KMS-11 (cell line): ENCODE data around the gene NUMA1.
A peak's percentile ranks its signal among the peaks of the same experiment; 100 is the strongest.

ENCODE experiments used
- H2AFZ ChIP-seq: fragments of 200-600 bp; sonication (generic); 2 replicates; pipeline ENCODE4 v1.6.1; 2016; ENCODE audit warnings: antibody characterized with exemption, mixed run types, low read depth
- H3K27ac ChIP-seq: fragments of 200-600 bp; sonication (generic); 2 replicates; pipeline ENCODE4 v1.6.1; 2016; ENCODE audit warnings: mild to moderate bottlenecking, mixed run types
- H3K27me3 ChIP-seq: fragments of 200-600 bp; sonication (generic); 2 replicates; pipeline ENCODE4 v1.6.1; 2017; ENCODE audit warnings: mild to moderate bottlenecking, low read depth, mixed run types, moderate library complexity; ENCODE audit not compliant: insufficient read depth
- H3K36me3 ChIP-seq: fragments of 200-600 bp; sonication (generic); 2 replicates; pipeline ENCODE4 v1.6.1; 2017; ENCODE audit warnings: mild to moderate bottlenecking, mixed run types; ENCODE audit not compliant: insufficient read depth
- H3K4me1 ChIP-seq: fragments of 200-600 bp; sonication (generic); 2 replicates; pipeline ENCODE4 v1.6.1; 2016; ENCODE audit warnings: mild to moderate bottlenecking, low read depth, mixed run types; ENCODE audit not compliant: poor library complexity, severe bottlenecking
- H3K4me2 ChIP-seq: fragments of 200-600 bp; sonication (generic); 2 replicates; pipeline ENCODE4 v1.7.0; 2016; ENCODE audit warnings: mild to moderate bottlenecking, mixed run types
- H3K4me3 ChIP-seq: fragments of 200-600 bp; sonication (generic); IDR thresholded peaks from 2 replicates; pipeline ENCODE4 v1.6.1; 2017; ENCODE audit warnings: low read depth, low read length, mixed read lengths; ENCODE audit not compliant: insufficient read depth
- H3K79me2 ChIP-seq: fragments of 200-600 bp; sonication (generic); 2 replicates; pipeline ENCODE4 v1.6.1; 2016; ENCODE audit warnings: low read depth, mixed run types; ENCODE audit not compliant: insufficient read depth
- H3K9ac ChIP-seq: fragments of 200-600 bp; sonication (generic); 2 replicates; pipeline ENCODE4 v1.6.1; 2016; ENCODE audit warnings: mild to moderate bottlenecking, mixed run types
- H4K20me1 ChIP-seq: fragments of 200-600 bp; sonication (generic); 2 replicates; pipeline ENCODE4 v1.6.1; 2016; ENCODE audit warnings: mild to moderate bottlenecking, mixed run types; ENCODE audit not compliant: insufficient read depth
- CTCF ChIP-seq: fragments of 200-600 bp; sonication (generic); conservative IDR thresholded peaks from 2 replicates; pipeline ENCODE4 v1.6.1; 2017; ENCODE audit warnings: low read depth, mild to moderate bottlenecking, antibody characterized with exemption, low read length, moderate library complexity, mixed read lengths

The NUMA1 gene

DNA sequence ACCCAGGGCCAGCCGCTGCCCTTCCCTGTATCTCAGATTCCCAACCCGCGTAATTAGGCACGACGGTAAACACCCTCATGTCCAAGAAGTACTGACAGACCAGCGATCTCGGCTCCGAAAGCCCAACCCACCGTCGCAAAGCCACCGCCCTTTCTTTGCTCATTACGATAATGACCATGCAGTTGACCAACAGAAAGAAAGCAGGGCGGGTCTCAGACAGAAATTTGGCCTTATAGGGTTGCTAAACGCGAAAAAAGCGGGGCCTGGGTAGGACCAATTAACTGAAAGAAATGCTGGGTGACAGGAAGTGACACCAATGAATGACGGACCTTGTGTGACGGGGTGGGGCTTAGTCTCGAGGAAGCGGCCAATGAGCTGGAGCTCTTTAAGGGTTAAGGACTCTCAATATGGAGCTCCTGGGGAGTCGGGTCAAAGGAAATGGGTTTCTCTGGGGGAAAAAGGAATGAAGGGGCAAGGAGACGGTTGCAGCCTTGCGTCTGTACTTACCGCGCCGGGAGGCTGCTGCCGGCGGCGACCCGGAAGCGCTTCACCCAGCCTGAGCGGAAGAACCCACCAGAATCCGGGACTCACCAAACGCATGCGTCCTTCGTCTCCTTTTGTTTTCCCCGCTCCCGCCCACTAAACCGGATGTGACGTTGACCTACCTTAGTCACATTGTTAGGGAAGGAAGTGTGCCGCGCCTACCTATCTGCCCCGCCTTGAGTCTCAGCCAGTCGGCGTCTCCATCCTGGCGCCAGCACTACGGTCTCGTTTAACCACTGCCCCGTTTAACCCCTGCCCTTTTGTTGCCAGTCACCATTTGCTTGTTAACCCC lies 32.0 kb upstream of the NUMA1 start, which contains the start of gene ANAPC15:
ANAPC15 (minus strand) TSS at position 553 of the 835 bp plus-strand sequence. CDS start 1,419 bp downstream, outside the sequence.
- Histone ChIP-seq H4K20me1 (no peaks in the 10 kb centered on the region), H3K27ac (peak within 1 kb of the TSS; percentile 83), H3K4me3 (no peak within 1 kb of the TSS), H3K4me1 (peaks cover 18% of the 10 kb centered on the region), H3K79me2 (no peaks in the 10 kb centered on the region), H3K9ac (peak within 1 kb of the TSS; percentile 84), H2AFZ (peak within 1 kb of the TSS; percentile 61), H3K36me3 (no peaks in the 10 kb centered on the region), H3K4me2 (peak within 1 kb of the TSS; percentile 84), H3K27me3 (no peaks in the 10 kb centered on the region)
- TF ChIP-seq CTCF, result no peak

GRCh38 chr11:72111300-72112142 lies 31.2 kb upstream of the NUMA1 start:
- Histone ChIP-seq H2AFZ (peak overlapping the region; percentile 61), H3K27me3 (no peaks in the 10 kb centered on the region), H3K4me1 (peaks cover 18% of the 10 kb centered on the region), H4K20me1 (no peaks in the 10 kb centered on the region), H3K36me3 (no peaks in the 10 kb centered on the region), H3K4me3 (no peak overlapping the region), H3K27ac (peak overlapping the region; percentile 83), H3K79me2 (no peaks in the 10 kb centered on the region), H3K9ac (peak overlapping the region; percentile 84), H3K4me2 (peak overlapping the region; percentile 84)
- no peak for TF ChIP-seq CTCF

DNA sequence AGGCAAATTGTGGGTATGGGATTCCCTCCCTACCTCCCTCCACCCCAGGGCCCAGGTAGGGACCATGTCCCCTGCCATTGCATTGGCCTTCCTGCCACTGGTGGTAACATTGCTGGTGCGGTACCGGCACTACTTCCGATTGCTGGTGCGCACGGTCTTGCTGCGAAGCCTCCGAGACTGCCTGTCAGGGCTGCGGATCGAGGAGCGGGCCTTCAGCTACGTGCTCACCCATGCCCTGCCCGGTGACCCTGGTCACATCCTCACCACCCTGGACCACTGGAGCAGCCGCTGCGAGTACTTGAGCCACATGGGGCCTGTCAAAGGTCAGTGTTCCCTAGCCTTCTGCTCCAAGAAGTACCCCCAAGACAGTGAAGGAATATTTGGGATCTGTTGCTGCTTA lies 25.5 kb upstream of the NUMA1 start, which contains the start of gene TOMT:
TOMT (plus strand) TSS at position 37 of the 400 bp plus-strand sequence; CDS start at position 65, 28 bp downstream.
- no peak within 1 kb of the TSS for H3K9ac ChIP-seq
- no peak within 1 kb of the TSS for H3K4me3 ChIP-seq
- H3K36me3 ChIP-seq, result no peaks in the 10 kb centered on the region
- no peaks in the 10 kb centered on the region for H3K27me3 ChIP-seq
- TF ChIP-seq CTCF, result no peak
- H2AFZ ChIP-seq, result no peak within 1 kb of the TSS
- H4K20me1 ChIP-seq, result no peaks in the 10 kb centered on the region
- H3K4me1 ChIP-seq, result peaks cover 11% of the 10 kb centered on the region
- H3K79me2 ChIP-seq, result peaks cover 20% of the 10 kb centered on the region; the same call in 1 of the 2 replicates
- H3K27ac ChIP-seq, result no peak within 1 kb of the TSS
- H3K4me2 ChIP-seq, result no peak within 1 kb of the TSS

DNA sequence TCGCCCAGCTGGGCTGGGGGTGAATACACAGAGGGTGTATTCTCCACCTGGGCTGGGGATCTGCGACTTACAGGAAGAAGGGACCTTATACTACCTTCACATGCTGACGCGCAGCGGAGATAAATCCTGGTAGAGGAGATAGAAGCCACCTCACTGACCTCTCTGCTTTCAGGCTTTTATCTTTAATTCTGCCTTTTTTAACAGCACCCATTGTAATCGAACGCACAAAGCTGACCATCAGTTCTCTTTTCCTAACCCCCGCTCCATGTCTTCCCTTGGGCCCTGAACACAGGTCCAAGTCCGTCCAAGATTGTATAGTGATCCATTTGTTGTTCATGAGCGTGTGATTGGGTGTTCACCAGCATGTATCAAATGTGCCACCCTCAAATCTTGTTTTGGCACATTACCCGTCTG lies 23.4 kb upstream of the NUMA1 start:
- peaks cover 11% of the 10 kb centered on the region for H3K4me1 ChIP-seq
- no peaks in the 10 kb centered on the region for H3K27me3 ChIP-seq
- H3K4me3 ChIP-seq, result no peak overlapping the region
- no peak overlapping the region for H3K9ac ChIP-seq
- peak overlapping the region; percentile 45; the same call in 1 of the 2 replicates for H2AFZ ChIP-seq
- TF ChIP-seq CTCF, result peak; percentile 48
- H3K36me3 ChIP-seq, result no peaks in the 10 kb centered on the region
- H3K27ac ChIP-seq, result no peak overlapping the region; the same call in 1 of the 2 replicates
- H3K79me2 ChIP-seq, result peaks cover 28% of the 10 kb centered on the region; the same call in 1 of the 2 replicates
- peak overlapping the region; percentile 59 for H3K4me2 ChIP-seq
- no peaks in the 10 kb centered on the region for H4K20me1 ChIP-seq
